Loucy (cell line): ENCODE measurements around the gene RAD54L2.
A peak's percentile ranks its signal among the peaks of the same experiment; 100 is the strongest.

ENCODE experiments used
- H2AFZ ChIP-seq: fragments of 200-600 bp; sonication (generic); 2 replicates; pipeline ENCODE4 v1.6.0; 2016; ENCODE audit warnings: antibody characterized with exemption, mild to moderate bottlenecking, low read length, moderate library complexity
- H3F3A ChIP-seq: fragments of 200-600 bp; 2 replicates; pipeline ENCODE4 v1.6.0; 2016; ENCODE audit warnings: antibody characterized with exemption, low read depth, mild to moderate bottlenecking
- H3K27me3 ChIP-seq: fragments of 200-600 bp; sonication (generic); 2 replicates; pipeline ENCODE4 v1.6.1; 2014; ENCODE audit warnings: low read length, mild to moderate bottlenecking; ENCODE audit not compliant: insufficient read depth, poor library complexity, severe bottlenecking
- H3K36me3 ChIP-seq: fragments of 200-600 bp; sonication (generic); 2 replicates; pipeline ENCODE4 v1.6.1; 2016; ENCODE audit warnings: low read length; ENCODE audit not compliant: insufficient read depth
- H3K4me1 ChIP-seq: fragments of 200-600 bp; sonication (generic); 2 replicates; pipeline ENCODE4 v1.5.1; 2014; ENCODE audit warnings: low read length, mild to moderate bottlenecking; ENCODE audit not compliant: insufficient read depth, poor library complexity, severe bottlenecking
- H3K4me2 ChIP-seq: fragments of 200-600 bp; sonication (generic); 2 replicates; pipeline ENCODE4 v1.6.0; 2014; ENCODE audit warnings: antibody characterized with exemption, low read length, low read depth, mild to moderate bottlenecking; ENCODE audit not compliant: poor library complexity, severe bottlenecking
- H3K4me3 ChIP-seq: fragments of 200-600 bp; sonication (generic); 2 replicates; pipeline ENCODE4 v1.5.1; 2014; ENCODE audit warnings: low read length, mild to moderate bottlenecking, mixed read lengths; ENCODE audit not compliant: poor library complexity, severe bottlenecking
- H3K79me2 ChIP-seq: fragments of 200-600 bp; sonication (generic); 2 replicates; pipeline ENCODE4 v1.6.1; 2014; ENCODE audit warnings: low read length; ENCODE audit not compliant: insufficient read depth
- H3K9ac ChIP-seq: fragments of 200-600 bp; sonication (generic); 2 replicates; pipeline ENCODE4 v1.6.0; 2014; ENCODE audit warnings: mild to moderate bottlenecking, low read depth, low read length, moderate library complexity; ENCODE audit not compliant: poor library complexity, severe bottlenecking
- H3K9me2 ChIP-seq: fragments of 200-600 bp; sonication (generic); replicated peaks from 2 replicates; pipeline ENCODE4 v1.6.1; 2016; ENCODE audit warnings: low read depth, low read length, mixed read lengths
- H3K9me3 ChIP-seq: fragments of 200-600 bp; sonication (generic); 2 replicates; pipeline ENCODE4 v1.6.1; 2014; ENCODE audit warnings: mild to moderate bottlenecking, antibody characterized with exemption, low read length, low read depth; ENCODE audit not compliant: insufficient read depth
- H4K20me1 ChIP-seq: fragments of 200-600 bp; sonication (generic); 2 replicates; pipeline ENCODE4 v1.6.0; 2014; ENCODE audit warnings: antibody characterized with exemption, low read length, mild to moderate bottlenecking; ENCODE audit not compliant: insufficient read depth, poor library complexity, severe bottlenecking
- EZH2phosphoT487 ChIP-seq: fragments of 200-600 bp; IDR thresholded peaks from 2 replicates; pipeline ENCODE4 v1.6.1; 2018; ENCODE audit warnings: antibody characterized with exemption, mild to moderate bottlenecking, moderate library complexity, borderline replicate concordance
- TF ChIP-seq, protein P1 (sequence below): fragments of 200-600 bp; sonication (generic); conservative IDR thresholded peaks from 2 replicates; pipeline ENCODE4 v1.5.1; 2014; ENCODE audit warnings: mild to moderate bottlenecking, antibody characterized with exemption, low read length

Gene RAD54L2, protein sequence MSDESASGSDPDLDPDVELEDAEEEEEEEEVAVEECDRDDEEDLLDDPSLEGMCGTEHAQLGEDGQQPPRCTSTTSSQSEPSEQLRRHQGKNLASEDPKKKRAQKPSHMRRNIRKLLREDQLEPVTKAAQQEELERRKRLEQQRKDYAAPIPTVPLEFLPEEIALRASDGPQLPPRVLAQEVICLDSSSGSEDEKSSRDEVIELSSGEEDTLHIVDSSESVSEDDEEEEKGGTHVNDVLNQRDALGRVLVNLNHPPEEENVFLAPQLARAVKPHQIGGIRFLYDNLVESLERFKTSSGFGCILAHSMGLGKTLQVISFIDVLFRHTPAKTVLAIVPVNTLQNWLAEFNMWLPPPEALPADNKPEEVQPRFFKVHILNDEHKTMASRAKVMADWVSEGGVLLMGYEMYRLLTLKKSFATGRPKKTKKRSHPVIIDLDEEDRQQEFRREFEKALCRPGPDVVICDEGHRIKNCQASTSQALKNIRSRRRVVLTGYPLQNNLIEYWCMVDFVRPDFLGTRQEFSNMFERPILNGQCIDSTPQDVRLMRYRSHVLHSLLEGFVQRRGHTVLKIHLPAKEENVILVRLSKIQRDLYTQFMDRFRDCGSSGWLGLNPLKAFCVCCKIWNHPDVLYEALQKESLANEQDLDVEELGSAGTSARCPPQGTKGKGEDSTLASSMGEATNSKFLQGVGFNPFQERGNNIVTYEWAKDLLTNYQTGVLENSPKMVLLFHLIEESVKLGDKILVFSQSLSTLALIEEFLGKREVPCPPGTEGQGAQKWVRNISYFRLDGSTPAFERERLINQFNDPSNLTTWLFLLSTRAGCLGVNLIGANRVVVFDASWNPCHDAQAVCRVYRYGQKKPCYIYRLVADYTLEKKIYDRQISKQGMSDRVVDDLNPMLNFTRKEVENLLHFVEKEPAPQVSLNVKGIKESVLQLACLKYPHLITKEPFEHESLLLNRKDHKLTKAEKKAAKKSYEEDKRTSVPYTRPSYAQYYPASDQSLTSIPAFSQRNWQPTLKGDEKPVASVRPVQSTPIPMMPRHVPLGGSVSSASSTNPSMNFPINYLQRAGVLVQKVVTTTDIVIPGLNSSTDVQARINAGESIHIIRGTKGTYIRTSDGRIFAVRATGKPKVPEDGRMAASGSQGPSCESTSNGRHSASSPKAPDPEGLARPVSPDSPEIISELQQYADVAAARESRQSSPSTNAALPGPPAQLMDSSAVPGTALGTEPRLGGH (N-terminal part only)

DNA sequence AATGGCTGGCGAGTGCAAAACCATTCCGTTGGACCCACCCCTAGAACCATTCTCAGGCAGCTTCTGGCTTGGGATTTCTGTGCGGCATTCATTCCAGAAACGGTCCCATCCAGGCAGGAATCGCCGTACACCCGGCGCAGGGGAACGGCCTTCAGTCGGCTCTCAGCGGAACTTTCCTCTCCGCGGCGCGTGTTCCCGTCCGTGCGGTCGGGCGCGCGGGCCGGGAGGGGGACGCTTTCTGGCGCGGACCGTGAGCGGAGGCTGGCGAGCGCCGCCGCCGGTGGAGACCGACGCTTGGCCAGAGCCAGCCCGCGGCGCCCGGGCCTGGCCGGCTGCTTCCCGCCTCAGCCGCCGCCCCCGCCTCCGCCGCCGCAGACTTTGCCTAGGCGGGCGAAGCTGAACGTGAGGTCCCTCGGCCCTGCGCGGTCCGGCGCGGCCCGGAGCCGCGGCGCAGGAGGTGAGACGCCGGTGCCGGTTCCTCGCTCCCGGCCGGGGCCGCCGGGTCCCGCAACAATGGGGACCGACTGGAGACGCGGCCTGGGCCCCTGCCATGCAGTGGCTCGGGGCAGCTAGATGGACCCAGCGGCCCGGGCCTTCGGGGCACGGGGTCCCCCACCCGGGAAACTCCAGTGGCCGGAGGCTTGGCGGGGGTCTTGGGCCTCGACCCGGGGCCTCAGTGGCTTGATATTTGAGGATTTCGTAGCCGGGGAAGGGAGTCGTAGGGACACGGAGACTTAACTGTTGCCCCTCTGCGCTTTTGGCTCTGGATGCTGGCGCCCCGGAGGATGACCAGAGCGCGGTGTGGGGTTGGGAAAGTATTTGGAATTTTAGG, at the start of gene RAD54L2:
RAD54L2 (plus strand) TSS at position 261 of the 832 bp plus-strand sequence. CDS start 51,702 bp downstream, outside the sequence.
- H3K79me2 ChIP-seq = peaks cover 59% of the 10 kb centered on the region
- peak within 1 kb of the TSS; percentile 90 for H3K4me3 ChIP-seq

DNA sequence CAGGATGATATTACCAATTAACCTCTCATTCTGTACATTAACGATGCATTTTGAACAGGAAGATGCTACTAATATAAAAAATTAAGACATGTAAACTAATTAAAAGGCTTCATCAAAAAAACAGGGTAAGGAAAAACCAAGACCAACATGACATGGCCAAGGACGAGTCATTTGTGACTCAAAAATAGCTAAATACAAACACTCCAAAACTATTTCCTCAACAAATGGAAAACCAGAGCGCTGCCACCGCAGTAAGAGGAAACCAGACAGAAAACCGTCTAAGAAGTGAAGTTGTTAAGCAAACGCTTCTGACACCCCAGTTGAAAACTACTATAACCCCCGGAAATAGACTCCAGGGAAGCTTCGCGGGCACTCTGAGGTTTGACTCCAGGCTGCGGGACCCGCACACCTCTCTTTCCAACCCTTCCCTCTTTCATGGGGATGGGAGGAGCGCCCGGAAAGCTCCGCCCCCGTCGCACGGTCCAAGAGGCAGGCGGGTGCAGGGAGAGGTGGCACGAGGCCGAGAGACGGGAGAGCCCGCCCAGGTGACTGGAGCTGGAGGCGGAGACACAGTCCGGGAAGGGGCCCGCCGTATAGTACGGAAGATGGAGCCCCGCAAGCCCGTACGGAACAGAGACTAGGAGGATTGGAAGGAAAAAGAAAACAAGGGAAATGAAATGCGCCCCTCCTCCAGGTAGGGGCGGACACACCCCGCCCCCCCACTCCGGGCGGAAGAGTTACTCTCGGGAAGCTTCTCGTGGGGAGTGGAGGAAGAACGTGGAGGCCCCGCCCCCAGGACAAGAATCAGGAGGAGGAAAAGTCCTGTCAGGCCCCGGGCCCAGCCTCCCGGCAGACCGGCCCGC, 39.4 kb upstream of the RAD54L2 start:
- H3K4me2 ChIP-seq = peak overlapping the region; percentile 87
- H3K9ac ChIP-seq = peak overlapping the region; percentile 83
- no peaks in the 10 kb centered on the region for H3K9me2 ChIP-seq
- peaks cover 22% of the 10 kb centered on the region for H4K20me1 ChIP-seq
- peaks cover 44% of the 10 kb centered on the region for H3K79me2 ChIP-seq
- H3K9me3 ChIP-seq = no peaks in the 10 kb centered on the region
- no peak for TF ChIP-seq EZH2phosphoT487
- TF ChIP-seq, protein P1, sequence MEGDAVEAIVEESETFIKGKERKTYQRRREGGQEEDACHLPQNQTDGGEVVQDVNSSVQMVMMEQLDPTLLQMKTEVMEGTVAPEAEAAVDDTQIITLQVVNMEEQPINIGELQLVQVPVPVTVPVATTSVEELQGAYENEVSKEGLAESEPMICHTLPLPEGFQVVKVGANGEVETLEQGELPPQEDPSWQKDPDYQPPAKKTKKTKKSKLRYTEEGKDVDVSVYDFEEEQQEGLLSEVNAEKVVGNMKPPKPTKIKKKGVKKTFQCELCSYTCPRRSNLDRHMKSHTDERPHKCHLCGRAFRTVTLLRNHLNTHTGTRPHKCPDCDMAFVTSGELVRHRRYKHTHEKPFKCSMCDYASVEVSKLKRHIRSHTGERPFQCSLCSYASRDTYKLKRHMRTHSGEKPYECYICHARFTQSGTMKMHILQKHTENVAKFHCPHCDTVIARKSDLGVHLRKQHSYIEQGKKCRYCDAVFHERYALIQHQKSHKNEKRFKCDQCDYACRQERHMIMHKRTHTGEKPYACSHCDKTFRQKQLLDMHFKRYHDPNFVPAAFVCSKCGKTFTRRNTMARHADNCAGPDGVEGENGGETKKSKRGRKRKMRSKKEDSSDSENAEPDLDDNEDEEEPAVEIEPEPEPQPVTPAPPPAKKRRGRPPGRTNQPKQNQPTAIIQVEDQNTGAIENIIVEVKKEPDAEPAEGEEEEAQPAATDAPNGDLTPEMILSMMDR = no peak
- peak overlapping the region; percentile 75 for H2AFZ ChIP-seq
- H3F3A ChIP-seq = no peaks in the 10 kb centered on the region
- peaks cover 14% of the 10 kb centered on the region for H3K4me1 ChIP-seq
- H3K27me3 ChIP-seq = no peaks in the 10 kb centered on the region
- no peaks in the 10 kb centered on the region for H3K36me3 ChIP-seq
- H3K4me3 ChIP-seq = peak overlapping the region; percentile 78

More for the DNA sequence above, at the start of gene RAD54L2:
- no peaks in the 10 kb centered on the region for H3K27me3 ChIP-seq
- H4K20me1 ChIP-seq = peaks cover 27% of the 10 kb centered on the region
- H3K4me1 ChIP-seq = peaks cover 33% of the 10 kb centered on the region
- 0 out of 2 replicates have a peak, but pooled peaks cover 2% of the 10 kb centered on the region for H3K36me3 ChIP-seq
- H3K9ac ChIP-seq = peak within 1 kb of the TSS; percentile 94
- TF ChIP-seq EZH2phosphoT487 = no peak
- TF ChIP-seq, protein P1 = peak; percentile 23; the same call in 1 of the 2 replicates
- H3K9me3 ChIP-seq = no peaks in the 10 kb centered on the region
- no peaks in the 10 kb centered on the region for H3F3A ChIP-seq
- H2AFZ ChIP-seq = peak within 1 kb of the TSS; percentile 98
- H3K4me2 ChIP-seq = peak within 1 kb of the TSS; percentile 96
- H3K9me2 ChIP-seq = no peaks in the 10 kb centered on the region
